Measurements from ENCODE around the gene GJB5. TPM values are rescaled to one million over a fixed set of nuclear protein-coding genes. Genes with fewer than 3 reads are reported as not detected.

GJB5 gene
- total and polyA plus RNA-seq, 7 donors, result 0.69 TPM; not detected in 6

GRCh38 chr1:34781844-34782391, 27.1 kb downstream of the GJB5 start:
- intact Hi-C loops (cut with DNase I), result no loop called here
- Histone ChIP-seq H3K27me3 (peaks cover 26 to 60% (median 37%) of the 10 kb centered on the region in 3 donors), H3K36me3 (no peaks in the 10 kb centered on the region), H3K27ac (no peak overlapping the region), H3K4me1 (peaks cover 0 to 14% (median 12%) of the 10 kb centered on the region in 4 donors), H3K9me3 (no peaks in the 10 kb centered on the region), H3K4me3 (peak overlapping the region in 3 of 4 donors; percentile 24 to 35 (median 27))
- 3 to 8% methylated on average over 18 of the region's 18 CpGs for WGBS, 2 donors
- TF ChIP-seq EP300 (IDR thresholded peaks at IDR 0.05) (no peak), POLR2A (IDR thresholded peaks at IDR 0.05) (peak in 1 of 2 donors; percentile 42), CTCF (IDR thresholded peaks at IDR 0.05) (no peak), POLR2AphosphoS5 (IDR thresholded peaks at IDR 0.05) (no peak)
- peak; percentile 40 for DNase-seq

GRCh38 chr1:34784751-34785221, 29.9 kb downstream of the GJB5 start:
- peaks cover 26 to 46% (median 36%) of the 10 kb centered on the region in 3 donors for H3K27me3 ChIP-seq
- no peak overlapping the region for H3K4me3 ChIP-seq
- DNase-seq, result peak; percentile 61
- TF ChIP-seq EP300 (IDR thresholded peaks at IDR 0.05) (no peak), POLR2A (IDR thresholded peaks at IDR 0.05) (no peak), CTCF (IDR thresholded peaks at IDR 0.05) (no peak), POLR2AphosphoS5 (IDR thresholded peaks at IDR 0.05) (no peak)
- peaks cover 0 to 14% (median 12%) of the 10 kb centered on the region in 4 donors for H3K4me1 ChIP-seq
- no peak overlapping the region for H3K27ac ChIP-seq
- intact Hi-C loops (cut with DNase I), result loop anchor here (5.0 kb wide), 1 partner anchor 83 kb away; no protein-coding TSS in a partner anchor
- no peaks in the 10 kb centered on the region for H3K9me3 ChIP-seq
- H3K36me3 ChIP-seq, result no peaks in the 10 kb centered on the region
- 92 to 93% methylated on average over 28 of the region's 28 CpGs for WGBS, 2 donors

- Histone ChIP-seq H3K4me3 (no peak overlapping the region), H3K9me3 (no peaks in the 10 kb centered on the region), H3K27me3 (peaks cover 26 to 40% (median 30%) of the 10 kb centered on the region in 3 donors), H3K4me1 (peaks cover 0 to 14% (median 12%) of the 10 kb centered on the region in 4 donors), H3K27ac (no peak overlapping the region), H3K36me3 (no peaks in the 10 kb centered on the region)
- intact Hi-C loops (cut with DNase I), result loop anchor here (5.0 kb wide), 1 partner anchor 82 kb away; no protein-coding TSS in a partner anchor
- peak; percentile 33 for DNase-seq
- WGBS, 2 donors, result 85 to 89% methylated on average over 22 of the region's 22 CpGs
- TF ChIP-seq POLR2A (IDR thresholded peaks at IDR 0.05) (no peak), CTCF (IDR thresholded peaks at IDR 0.05) (no peak), POLR2AphosphoS5 (IDR thresholded peaks at IDR 0.05) (no peak), EP300 (IDR thresholded peaks at IDR 0.05) (no peak)
These were observed 30.5 kb downstream of the GJB5 start for GRCh38 chr1:34785231-34785874.

GRCh38 chr1:34785875-34786470, 31.1 kb downstream of the GJB5 start:
- TF ChIP-seq POLR2A (IDR thresholded peaks at IDR 0.05) (no peak), POLR2AphosphoS5 (IDR thresholded peaks at IDR 0.05) (no peak), CTCF (IDR thresholded peaks at IDR 0.05) (no peak), EP300 (IDR thresholded peaks at IDR 0.05) (no peak)
- peak; percentile 17 for DNase-seq
- peaks cover 24 to 34% (median 24%) of the 10 kb centered on the region in 3 donors for H3K27me3 ChIP-seq

More at GRCh38 chr1:34785875-34786470, 31.1 kb downstream of the GJB5 start:
- intact Hi-C loops (cut with DNase I), result loop anchor here (5.0 kb wide), 1 partner anchor 81 kb away; no protein-coding TSS in a partner anchor
- H3K4me1 ChIP-seq, result peaks cover 0 to 10% (median 9%) of the 10 kb centered on the region in 4 donors
- H3K27ac ChIP-seq, result no peak overlapping the region
- 65 to 68% methylated on average over 4 of the region's 4 CpGs for WGBS, 2 donors
- no peaks in the 10 kb centered on the region for H3K36me3 ChIP-seq
- no peak overlapping the region for H3K4me3 ChIP-seq
- H3K9me3 ChIP-seq, result no peaks in the 10 kb centered on the region

Measured in sigmoid colon (tissue), 7 donors.